ENCODE measurements around the gene C11orf68. TPM values are rescaled to one million over a fixed set of nuclear protein-coding genes. Genes with fewer than 3 reads are reported as not detected.

The C11orf68 gene
- total RNA-seq, 6 donors from 2014 or later = 11.5 to 42.4 (median 24.3) TPM

GRCh38 chr11:65886826-65887722 is 31.8 kb downstream of the C11orf68 start:
- no peaks in the 10 kb centered on the region for H3K9me3 ChIP-seq
- TF ChIP-seq POLR2A (IDR thresholded peaks at IDR 0.05) = no peak
- no peak for TF ChIP-seq CTCF (IDR thresholded peaks at IDR 0.05)
- no peak for TF ChIP-seq EP300 (IDR thresholded peaks at IDR 0.05)
- TF ChIP-seq POLR2AphosphoS5 (IDR thresholded peaks at IDR 0.05) = no peak
- H3K4me1 ChIP-seq = peaks cover 34 to 53% (median 44%) of the 10 kb centered on the region in 4 donors
- peak overlapping the region in 3 of 4 donors; percentile 60 to 86 (median 71) for H3K4me3 ChIP-seq
- 82 to 86% methylated on average over 14 of the region's 14 CpGs for WGBS, 2 donors
- ATAC-seq (ENCODE audit: low FRiP score in 2 of 2) (no peak), DNase-seq (no peak)
- peak overlapping the region; percentile 94 to 98 (median 94) for H3K27ac ChIP-seq
- peaks cover 6 to 47% (median 30%) of the 10 kb centered on the region in 4 donors for H3K36me3 ChIP-seq
- no peaks in the 10 kb centered on the region for H3K27me3 ChIP-seq

- H3K4me1 ChIP-seq = peaks cover 24 to 42% (median 37%) of the 10 kb centered on the region in 4 donors
- DNase-seq (no peak), ATAC-seq (ENCODE audit: low FRiP score in 2 of 2) (no peak)
- no peaks in the 10 kb centered on the region for H3K27me3 ChIP-seq
- H3K36me3 ChIP-seq = peaks cover 6 to 48% (median 30%) of the 10 kb centered on the region in 4 donors
- TF ChIP-seq CTCF (IDR thresholded peaks at IDR 0.05) (no peak), POLR2AphosphoS5 (IDR thresholded peaks at IDR 0.05) (no peak), POLR2A (IDR thresholded peaks at IDR 0.05) (no peak), EP300 (IDR thresholded peaks at IDR 0.05) (no peak)
- H3K4me3 ChIP-seq = no peak overlapping the region
- WGBS, 2 donors = 84 to 93% methylated on average over 12 of the region's 12 CpGs
- no peak overlapping the region for H3K27ac ChIP-seq
- H3K9me3 ChIP-seq = no peaks in the 10 kb centered on the region
These were observed 32.9 kb downstream of the C11orf68 start for GRCh38 chr11:65885808-65886536.

GRCh38 chr11:65885231-65885630 is 33.6 kb downstream of the C11orf68 start:
- no peaks in the 10 kb centered on the region for H3K9me3 ChIP-seq
- no peak for ATAC-seq (ENCODE audit: low FRiP score in 2 of 2)
- peaks cover 24 to 40% (median 34%) of the 10 kb centered on the region in 4 donors for H3K4me1 ChIP-seq
- no peak for TF ChIP-seq CTCF (IDR thresholded peaks at IDR 0.05)
- TF ChIP-seq EP300 (IDR thresholded peaks at IDR 0.05) = no peak
- TF ChIP-seq POLR2AphosphoS5 (IDR thresholded peaks at IDR 0.05) = no peak
- no peak for TF ChIP-seq POLR2A (IDR thresholded peaks at IDR 0.05)
- WGBS, 2 donors = 88 to 97% methylated on average over 7 of the region's 7 CpGs
- DNase-seq = no peak
- no peaks in the 10 kb centered on the region for H3K27me3 ChIP-seq
- H3K36me3 ChIP-seq = peaks cover 6 to 48% (median 30%) of the 10 kb centered on the region in 4 donors
- H3K27ac ChIP-seq = peak overlapping the region in 2 of 4 donors; percentile 31 to 56
- no peak overlapping the region for H3K4me3 ChIP-seq

GRCh38 chr11:65884716-65885092 is 34.2 kb downstream of the C11orf68 start:
- peak overlapping the region in 2 of 4 donors; percentile 31 to 56 for H3K27ac ChIP-seq
- no peak overlapping the region for H3K4me3 ChIP-seq
- ATAC-seq (ENCODE audit: low FRiP score in 2 of 2) (peak; percentile 57 to 73), DNase-seq (peak; percentile 81 to 91)
- no peaks in the 10 kb centered on the region for H3K9me3 ChIP-seq
- peaks cover 20 to 35% (median 29%) of the 10 kb centered on the region in 4 donors for H3K4me1 ChIP-seq
- WGBS, 2 donors = 0 to 5% methylated on average over 2 to 7 of the region's 9 CpGs
- TF ChIP-seq POLR2AphosphoS5 (IDR thresholded peaks at IDR 0.05) (peak in 1 of 2 donors; percentile 38), CTCF (IDR thresholded peaks at IDR 0.05) (peak; percentile 96 to 99 (median 98)), EP300 (IDR thresholded peaks at IDR 0.05) (no peak)
- peaks cover 6 to 48% (median 30%) of the 10 kb centered on the region in 4 donors for H3K36me3 ChIP-seq
- H3K27me3 ChIP-seq = no peaks in the 10 kb centered on the region

Data from upper lobe of left lung (tissue), 6 donors.